ENCODE measurements around the gene ECD.

ECD gene

DNA sequence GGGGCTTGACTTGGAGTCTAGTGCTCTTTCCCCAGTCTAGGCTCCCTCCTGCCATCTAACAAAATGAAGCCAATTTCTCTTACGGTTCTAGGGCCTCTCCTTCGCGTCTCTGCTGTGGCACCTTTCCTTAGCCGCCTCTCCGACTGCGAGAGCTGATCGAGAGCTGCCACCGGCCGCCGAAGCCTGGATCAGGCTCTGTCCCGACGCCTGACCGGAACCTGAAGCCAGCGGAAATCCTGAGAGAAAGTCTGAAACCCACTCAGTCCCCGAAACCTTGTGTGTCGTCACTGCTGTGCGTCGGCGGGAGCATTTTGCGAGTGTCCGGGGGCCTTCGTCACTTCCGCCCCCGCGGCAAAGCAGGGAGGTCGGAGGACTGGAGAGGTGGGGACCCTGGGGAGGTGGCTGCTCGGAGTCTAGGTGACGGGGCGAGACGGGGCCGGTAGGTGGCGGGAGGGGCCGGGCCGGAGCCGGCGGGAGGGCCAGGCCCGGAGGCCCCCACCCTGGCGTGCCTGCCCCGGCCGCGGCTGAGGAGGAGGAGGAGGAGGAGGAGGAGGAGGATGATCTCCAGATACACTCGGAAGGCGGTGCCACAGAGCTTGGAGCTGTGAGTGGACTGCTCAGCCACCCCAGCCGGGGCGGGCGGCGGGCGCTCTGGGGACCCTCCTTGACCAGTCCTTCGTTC is at the start of gene ECD, which contains the start of gene FAM149B1:
Gene ECD (minus strand): TSS at position 226 of the 682 bp plus-strand sequence. CDS start 4,071 bp downstream, outside the sequence.
Gene FAM149B1 (plus strand): TSS at position 337 of the 682 bp plus-strand sequence. CDS start 221 bp downstream, at position 558.
- peak; percentile 92 for DNase-seq

DNA sequence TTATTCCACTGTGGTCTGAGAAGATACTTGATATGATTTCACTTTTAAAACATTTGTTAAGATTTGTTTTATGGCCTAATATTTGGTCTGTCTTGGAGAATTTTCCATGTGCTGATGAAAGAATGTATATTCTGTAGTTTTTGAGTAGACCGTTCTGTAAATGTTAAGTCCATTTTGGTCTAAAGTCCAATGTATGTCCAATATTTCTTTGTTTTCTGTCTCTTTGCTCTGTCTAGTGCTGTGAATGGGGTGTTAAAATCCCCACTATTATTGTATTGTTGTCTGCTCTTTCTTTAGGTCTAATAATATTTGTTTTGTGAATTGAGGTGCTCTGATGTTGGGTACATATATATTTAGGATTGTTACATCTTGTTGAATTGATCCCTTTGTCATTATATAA is 47.9 kb upstream of the ECD start:
- no peak for DNase-seq

DNA sequence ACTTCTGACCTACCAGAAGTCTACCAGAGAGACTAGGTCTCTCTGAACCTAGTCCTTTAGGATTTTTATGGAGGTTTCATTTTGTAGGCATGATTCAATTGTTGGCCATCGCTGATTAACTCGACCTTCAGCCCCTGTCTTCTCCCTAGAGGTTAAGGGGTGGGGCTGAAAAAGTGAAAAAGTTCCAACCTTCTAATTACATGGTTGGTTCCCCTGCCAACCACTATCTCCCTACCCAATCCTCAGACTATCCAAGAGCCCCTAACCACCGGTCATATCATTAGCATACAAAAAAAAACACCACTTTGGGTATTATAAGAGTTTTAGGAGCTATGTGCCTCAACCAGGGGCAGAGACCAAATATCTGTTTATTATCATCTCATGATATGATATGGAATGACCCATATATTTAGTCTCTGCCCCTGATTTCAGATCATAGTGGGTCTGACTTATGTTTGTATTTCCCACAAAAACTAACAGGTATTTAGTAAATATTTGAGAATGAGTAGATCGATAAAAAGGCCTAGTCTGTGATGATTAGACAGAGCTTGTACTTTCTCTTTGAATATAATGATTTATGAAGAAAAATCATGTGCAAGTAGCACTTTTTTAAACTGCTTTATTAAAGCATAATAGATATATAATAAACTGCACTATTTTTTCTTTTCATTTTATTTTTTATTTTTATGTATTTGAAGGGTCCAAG is 43.5 kb upstream of the ECD start:
- no peak for DNase-seq

DNA sequence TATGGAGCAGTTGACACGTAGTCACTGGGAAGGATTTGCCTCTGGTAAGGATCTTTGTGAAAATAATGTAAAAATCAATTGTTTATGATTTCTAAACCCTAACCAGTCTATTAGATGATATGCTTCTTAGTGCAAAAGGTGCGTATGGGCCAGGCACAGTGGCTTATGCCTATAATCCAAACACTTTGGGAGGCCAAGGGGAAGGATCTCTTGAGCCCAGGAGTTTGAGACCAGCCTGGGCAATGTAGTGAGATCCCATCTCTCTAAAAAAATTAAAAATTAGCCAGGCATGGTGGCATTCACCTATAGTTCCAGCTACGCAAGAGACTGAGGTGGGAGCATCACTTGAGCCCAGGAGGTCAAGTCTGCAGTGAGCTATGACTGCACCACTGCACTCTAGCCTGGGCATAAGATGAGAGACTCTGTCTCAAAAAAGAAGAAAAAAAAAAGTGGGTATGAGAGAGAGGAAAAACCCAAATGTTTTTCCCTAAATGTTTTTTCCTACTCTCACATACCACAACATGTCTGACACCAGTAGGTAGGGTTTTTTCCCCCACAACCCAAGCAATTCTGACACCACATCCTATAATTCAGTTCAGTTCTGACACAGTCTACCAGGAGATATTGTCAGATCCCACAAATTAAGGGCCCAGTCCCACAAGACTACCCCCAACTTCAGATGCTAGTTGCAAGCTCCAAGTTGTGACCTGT is 42.7 kb upstream of the ECD start:
- DNase-seq, result no peak

GRCh38 chr10:73209705-73210104 is 41.9 kb upstream of the ECD start:
- DNase-seq, result no peak

DNA sequence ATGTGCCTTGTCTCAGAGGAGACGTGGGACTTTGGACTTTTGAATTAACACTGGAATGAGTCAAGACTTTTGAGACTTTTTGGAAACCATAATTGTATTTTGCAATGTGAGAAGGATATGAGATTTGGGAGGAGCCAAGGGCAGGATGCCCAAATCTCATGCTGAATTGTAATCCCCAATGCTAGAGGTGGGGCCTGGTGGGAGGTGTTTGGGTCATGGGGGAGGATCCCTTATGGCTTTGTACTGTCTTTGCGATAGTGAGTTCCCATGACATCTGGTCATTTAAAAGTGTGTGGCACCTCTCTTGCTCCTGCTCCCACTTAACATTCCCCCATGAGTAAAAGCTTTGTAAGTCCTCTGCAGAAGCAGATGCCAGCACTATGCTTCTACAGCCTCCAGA is 40.1 kb upstream of the ECD start:
- DNase-seq, result no peak

DNA sequence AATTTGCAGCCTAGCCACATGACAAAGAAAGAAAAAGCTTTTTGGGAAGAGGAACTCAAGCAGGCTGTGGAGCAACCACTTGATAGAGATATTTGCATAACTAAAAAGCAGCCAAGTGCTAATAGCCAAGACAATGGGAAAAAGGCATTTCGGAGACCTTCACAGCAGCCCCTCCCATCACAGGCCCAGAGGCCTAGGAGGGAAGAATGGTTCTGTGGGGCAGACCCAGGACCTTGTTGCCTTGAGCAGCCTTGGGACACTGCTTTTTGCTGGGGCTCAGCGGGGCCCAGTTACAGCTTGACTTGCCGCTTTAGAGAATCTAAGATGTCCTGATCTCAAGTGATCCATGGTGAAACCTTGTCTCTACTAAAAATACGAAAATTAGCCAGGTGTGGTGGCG is 38.6 kb upstream of the ECD start:
- DNase-seq, result no peak

DNA sequence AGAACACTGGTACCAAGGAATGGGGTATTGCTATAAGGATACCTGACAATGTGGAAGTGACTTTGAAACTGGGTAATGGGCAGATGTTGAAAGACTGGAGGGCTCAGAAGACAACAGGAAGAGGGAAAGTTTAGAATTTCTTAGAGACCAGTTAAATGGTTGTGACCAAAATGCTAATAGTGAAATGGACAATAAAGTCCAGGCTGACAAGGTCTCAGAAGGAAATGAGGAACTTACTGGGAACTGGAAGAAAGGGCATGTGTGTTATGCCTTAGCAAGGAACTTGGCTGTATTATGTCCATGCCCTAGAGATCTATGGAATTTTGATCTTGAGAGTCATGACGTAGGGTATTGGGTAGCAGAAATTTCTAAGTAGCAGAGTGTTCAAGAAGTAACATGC is 38.1 kb upstream of the ECD start:
- no peak for DNase-seq

- DNase-seq, result no peak
These were observed 37.3 kb upstream of the ECD start for GRCh38 chr10:73205081-73205480.

GRCh38 chr10:73190188-73190587 is 22.4 kb upstream of the ECD start:
- DNase-seq, result no peak

DNA sequence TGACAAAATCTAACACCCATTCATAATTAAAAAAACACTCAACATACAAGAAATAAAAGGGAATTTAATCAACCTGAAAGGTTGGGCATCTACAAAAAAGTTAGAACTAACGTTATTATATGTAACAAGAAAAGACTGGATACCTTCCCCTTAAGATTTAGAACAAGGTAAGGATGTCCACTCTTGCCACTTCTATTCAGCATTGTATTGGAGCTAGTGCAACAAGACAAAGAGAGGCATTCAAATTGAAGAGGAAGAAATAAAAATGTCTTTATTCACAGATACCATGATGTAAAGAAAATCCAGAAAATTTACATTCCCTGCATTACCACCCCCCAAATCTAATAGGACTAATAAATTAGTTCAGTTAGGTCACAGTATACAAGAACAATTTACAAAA is 18.5 kb upstream of the ECD start:
- no peak for DNase-seq

GRCh38 chr10:73183667-73184281 is 16.0 kb upstream of the ECD start:
- no peak for DNase-seq

- no peak for DNase-seq
These were observed 14.8 kb upstream of the ECD start for GRCh38 chr10:73182568-73182967.

DNA sequence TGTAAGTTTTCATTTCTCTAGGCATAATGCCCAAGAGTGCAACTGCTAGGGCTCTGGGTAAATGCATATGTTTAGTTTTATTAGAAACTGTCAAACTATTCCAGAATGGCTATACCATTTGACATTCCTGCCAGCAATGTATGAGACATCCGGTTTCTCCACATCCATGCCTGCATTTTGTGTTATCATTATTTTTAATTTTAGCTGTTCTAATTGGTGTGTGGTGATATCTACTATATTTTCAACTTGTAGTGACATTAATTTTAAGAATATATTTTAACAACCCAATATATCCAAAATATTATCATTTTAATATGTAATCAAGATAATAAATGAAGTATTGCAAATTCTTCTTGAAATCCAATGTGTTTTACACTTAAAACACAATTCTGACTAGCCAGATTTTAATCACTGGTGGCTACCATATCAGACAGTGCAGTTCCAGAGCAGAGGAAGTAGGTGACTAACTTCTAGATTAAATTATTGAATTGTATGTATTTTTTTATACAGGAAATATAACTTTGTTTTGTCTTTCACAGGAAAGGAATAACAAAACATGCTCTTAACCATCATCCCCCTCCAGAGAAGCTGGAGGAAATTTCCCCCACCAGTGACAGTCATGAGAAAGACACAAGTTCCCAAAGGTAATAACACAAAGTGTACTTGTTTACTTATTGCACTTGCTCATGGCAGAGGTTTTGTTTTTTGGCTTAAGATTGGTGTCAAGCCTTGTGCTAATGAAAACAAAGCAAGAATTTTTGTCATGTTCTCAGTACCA is 6.5 kb upstream of the ECD start:
- DNase-seq, result no peak

GRCh38 chr10:73172867-73173266 is 5.1 kb upstream of the ECD start:
- DNase-seq, result no peak

DNA sequence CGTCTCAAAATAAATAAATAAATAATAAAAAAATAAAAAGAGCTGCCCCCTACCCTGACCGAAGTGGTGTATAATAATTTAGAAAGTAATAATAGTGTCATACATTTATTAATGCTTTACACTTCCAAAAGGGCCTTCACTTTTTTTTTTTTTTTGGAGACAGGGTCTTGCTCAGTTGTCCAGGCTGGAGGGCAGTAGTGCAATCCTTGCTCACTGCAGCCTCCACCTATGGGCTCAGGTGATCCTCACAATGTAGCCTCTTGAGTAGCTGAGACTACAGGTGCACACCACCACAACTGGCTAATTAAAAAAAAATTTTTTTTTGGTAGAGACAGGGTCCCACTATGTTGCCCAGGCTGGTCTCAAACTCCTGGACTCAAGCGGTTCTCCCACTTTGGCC is 1.5 kb upstream of the ECD start:
- no peak for DNase-seq

DNA sequence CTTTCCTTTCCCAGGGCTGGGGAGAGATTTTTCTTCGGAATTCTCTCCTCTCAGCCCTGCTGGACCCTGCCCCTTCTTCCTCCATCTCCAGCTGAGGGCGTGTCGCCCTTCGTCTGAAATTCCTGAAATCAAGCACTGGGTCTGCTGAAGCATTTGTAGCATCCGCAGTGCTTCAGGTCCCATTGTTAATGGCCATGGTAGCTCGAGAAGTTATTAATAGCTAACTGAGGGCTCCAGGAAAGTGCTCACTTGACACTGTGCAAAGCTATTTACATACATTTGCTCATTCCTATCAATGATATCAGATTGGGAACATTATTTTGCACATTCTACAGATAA is 626 bp upstream of the ECD start:
- no peak for DNase-seq

DNA sequence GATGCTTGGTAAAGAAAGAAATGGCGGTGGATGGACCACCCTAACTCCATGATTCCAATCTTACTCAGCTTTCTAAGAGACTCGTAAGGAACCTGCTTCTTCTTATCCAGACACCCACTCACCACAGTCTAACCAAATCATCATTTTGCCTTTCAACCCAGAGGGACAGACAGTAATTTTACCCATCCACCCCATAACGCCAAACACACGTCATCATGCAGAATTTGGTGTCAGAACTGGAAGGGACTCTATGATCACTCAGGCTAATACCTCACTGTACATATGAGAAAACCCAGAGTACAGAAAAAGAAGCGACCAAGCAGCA is 388 bp downstream of the ECD start:
- no peak for DNase-seq

DNA sequence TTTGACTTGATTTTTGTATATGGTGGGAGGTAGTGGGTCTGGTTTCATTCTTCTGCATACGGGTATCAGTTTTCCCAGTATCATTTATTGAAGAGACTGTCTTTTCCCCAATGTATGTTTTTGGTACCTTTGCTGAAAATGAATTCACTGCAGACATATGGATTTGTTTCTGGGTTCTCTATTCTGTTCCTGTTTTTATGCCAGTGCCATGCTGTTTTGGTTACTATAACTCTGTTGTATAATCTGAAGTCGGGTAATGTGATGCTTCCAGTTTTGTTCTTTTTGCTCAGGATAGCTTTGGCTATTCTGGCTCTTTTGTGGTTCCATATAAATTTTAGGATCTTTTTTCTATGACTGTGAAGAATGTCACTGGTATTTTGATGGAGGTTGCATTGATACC is 836 bp downstream of the ECD start:
- no peak for DNase-seq

GRCh38 chr10:73163096-73163495 is 4.7 kb downstream of the ECD start:
- DNase-seq, result no peak

GRCh38 chr10:73161662-73162061 is 6.1 kb downstream of the ECD start:
- no peak for DNase-seq

DNA sequence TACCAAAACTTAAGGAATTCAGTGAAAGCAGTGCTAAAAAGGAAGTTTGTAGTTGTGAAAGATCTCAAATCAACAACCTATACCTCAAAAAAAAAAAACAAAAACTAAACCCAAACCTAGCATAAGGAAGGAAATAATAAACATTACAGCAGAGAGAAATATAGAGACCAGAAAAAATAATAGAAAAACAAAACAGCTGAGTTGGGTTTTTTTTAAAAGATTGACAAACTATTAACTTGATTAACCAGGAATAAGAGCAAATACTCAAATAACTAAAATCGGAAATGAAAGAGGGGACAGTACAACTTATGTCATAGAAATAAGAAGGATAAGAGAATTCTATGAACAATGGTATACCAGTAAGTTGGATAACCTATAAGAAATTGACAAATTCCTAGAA is 6.7 kb downstream of the ECD start:
- no peak for DNase-seq

- DNase-seq, result peak; percentile 31
These were observed 8.7 kb downstream of the ECD start for GRCh38 chr10:73159038-73159648.
